PFSK-1 (cell line): ENCODE results near the gene PHACTR3.

Source experiments
- POLR2AphosphoS5 ChIP-seq: IDR thresholded peaks from 2 replicates; pipeline ENCODE4 v1.6.1; 2012; ENCODE audit warnings: low read depth, mild to moderate bottlenecking, control low read depth, low read length, moderate library complexity
- SIN3A ChIP-seq: IDR thresholded peaks from 2 replicates; pipeline ENCODE4 v1.6.1; 2012; ENCODE audit warnings: mild to moderate bottlenecking, low read length, moderate library complexity, borderline replicate concordance; ENCODE audit not compliant: insufficient read depth
- TAF1 ChIP-seq: IDR thresholded peaks from 2 replicates; pipeline ENCODE4 v1.6.1; 2012; ENCODE audit warnings: low read length, control low read depth, borderline replicate concordance; ENCODE audit not compliant: insufficient read depth
- TF ChIP-seq, protein P1 (sequence below), 2 experiments: IDR thresholded peaks; 2 replicates each; pipeline versions ENCODE4 v1.6.1 to v1.8.0; 2011 to 2012; ENCODE audit warnings: low read depth in 2 of 2, low read length in 2 of 2, control low read depth in 1 of 2, inconsistent platforms in 1 of 2, mild to moderate bottlenecking in 1 of 2, moderate library complexity in 1 of 2; ENCODE audit not compliant: insufficient read depth in 1 of 2

- no peak for TF ChIP-seq TAF1
- TF ChIP-seq, protein P1, sequence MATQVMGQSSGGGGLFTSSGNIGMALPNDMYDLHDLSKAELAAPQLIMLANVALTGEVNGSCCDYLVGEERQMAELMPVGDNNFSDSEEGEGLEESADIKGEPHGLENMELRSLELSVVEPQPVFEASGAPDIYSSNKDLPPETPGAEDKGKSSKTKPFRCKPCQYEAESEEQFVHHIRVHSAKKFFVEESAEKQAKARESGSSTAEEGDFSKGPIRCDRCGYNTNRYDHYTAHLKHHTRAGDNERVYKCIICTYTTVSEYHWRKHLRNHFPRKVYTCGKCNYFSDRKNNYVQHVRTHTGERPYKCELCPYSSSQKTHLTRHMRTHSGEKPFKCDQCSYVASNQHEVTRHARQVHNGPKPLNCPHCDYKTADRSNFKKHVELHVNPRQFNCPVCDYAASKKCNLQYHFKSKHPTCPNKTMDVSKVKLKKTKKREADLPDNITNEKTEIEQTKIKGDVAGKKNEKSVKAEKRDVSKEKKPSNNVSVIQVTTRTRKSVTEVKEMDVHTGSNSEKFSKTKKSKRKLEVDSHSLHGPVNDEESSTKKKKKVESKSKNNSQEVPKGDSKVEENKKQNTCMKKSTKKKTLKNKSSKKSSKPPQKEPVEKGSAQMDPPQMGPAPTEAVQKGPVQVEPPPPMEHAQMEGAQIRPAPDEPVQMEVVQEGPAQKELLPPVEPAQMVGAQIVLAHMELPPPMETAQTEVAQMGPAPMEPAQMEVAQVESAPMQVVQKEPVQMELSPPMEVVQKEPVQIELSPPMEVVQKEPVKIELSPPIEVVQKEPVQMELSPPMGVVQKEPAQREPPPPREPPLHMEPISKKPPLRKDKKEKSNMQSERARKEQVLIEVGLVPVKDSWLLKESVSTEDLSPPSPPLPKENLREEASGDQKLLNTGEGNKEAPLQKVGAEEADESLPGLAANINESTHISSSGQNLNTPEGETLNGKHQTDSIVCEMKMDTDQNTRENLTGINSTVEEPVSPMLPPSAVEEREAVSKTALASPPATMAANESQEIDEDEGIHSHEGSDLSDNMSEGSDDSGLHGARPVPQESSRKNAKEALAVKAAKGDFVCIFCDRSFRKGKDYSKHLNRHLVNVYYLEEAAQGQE (IDR thresholded peaks at IDR 0.05; ENCODE audit: insufficient read depth in 1 of 2, low read depth in 2 of 2, low read length in 2 of 2) = no peak
- no peak for TF ChIP-seq SIN3A
- TF ChIP-seq POLR2AphosphoS5 = no peak
These were observed 211.9 kb downstream of the PHACTR3 start for GRCh38 chr20:59816146-59816738.
